H1 (cell line): Measurements from ENCODE around the gene OSBPL5. TPM values are rescaled to one million over a fixed set of nuclear protein-coding genes. Genes with fewer than 3 reads are reported as not detected.

Source experiments
- CTCF ChIA-PET: fragments of 300-600 bp; sonication (Branson Sonifier 250); formaldehyde crosslinking; loops from one replicate; lab custom pipeline; 2021; ENCODE audit not compliant: partially characterized antibody; lab: Charles Lee
- POLR2A ChIA-PET: fragments of 300-600 bp; sonication (Branson Sonifier 250); formaldehyde crosslinking; loops from one replicate; lab custom pipeline; 2021; ENCODE audit warnings: inconsistent platforms; ENCODE audit not compliant: partially characterized antibody; lab: Charles Lee
- DNase-seq, 2 experiments: peaks; one replicate each; pipeline versions ENCODE4 v3.0.0 to v3.0.0-alpha.2; 2010 to 2022; ENCODE audit warnings: low spot score in 2 of 2, low read depth in 1 of 2, mixed read lengths in 1 of 2
- FAIRE-seq: peaks from 2 replicates; lab custom pipeline; 2011; peaks lifted over from hg19 to GRCh38; lab: Jason Lieb, UNC
- H2AFZ ChIP-seq: 2 replicates; pipeline ENCODE4 v1.8.1; 2012; ENCODE audit warnings: low read length, inconsistent platforms
- H2AK5ac ChIP-seq: 2 replicates; pipeline ENCODE4 v1.6.1; 2013; ENCODE audit warnings: low read depth, low read length
- H2BK120ac ChIP-seq: replicated peaks from 2 replicates; pipeline ENCODE3; 2013; ENCODE audit warnings: low read depth, low read length, inconsistent platforms
- H2BK12ac ChIP-seq: 2 replicates; pipeline ENCODE4 v1.6.1; 2013; ENCODE audit warnings: low read depth, low read length
- H2BK15ac ChIP-seq: 2 replicates; pipeline ENCODE4 v1.6.1; 2013; ENCODE audit warnings: low read length
- H2BK20ac ChIP-seq: 2 replicates; pipeline ENCODE4 v1.6.1; 2013; ENCODE audit warnings: low read length
- H2BK5ac ChIP-seq: 2 replicates; pipeline ENCODE4 v1.6.1; 2013; ENCODE audit warnings: low read depth, low read length
- H3K14ac ChIP-seq: 2 replicates; pipeline ENCODE4 v1.6.1; 2013; ENCODE audit warnings: inconsistent platforms; ENCODE audit not compliant: insufficient read length
- H3K18ac ChIP-seq: 2 replicates; pipeline ENCODE4 v1.6.1; 2013; ENCODE audit warnings: low read length; ENCODE audit errors: extremely low read depth
- H3K23ac ChIP-seq: 2 replicates; pipeline ENCODE4 v1.6.1; 2013; ENCODE audit warnings: inconsistent platforms; ENCODE audit not compliant: insufficient read length
- H3K23me2 ChIP-seq: 2 replicates; pipeline ENCODE4 v1.6.1; 2013; ENCODE audit warnings: low read depth, low read length
- H3K27ac ChIP-seq: 2 replicates; pipeline ENCODE4 v1.6.1; 2011; ENCODE audit warnings: low read depth, low read length, inconsistent platforms
- H3K27me3 ChIP-seq, 4 experiments: replicated peaks in 1 of 4; 1 replicate in 1 of 4; 2 replicates in 3 of 4; pipeline versions ENCODE4 v1.6.1 to v1.8.1; 2011 to 2013; ENCODE audit warnings: low read length in 3 of 4, mild to moderate bottlenecking in 3 of 4, inconsistent platforms in 2 of 4, mixed read lengths in 2 of 4, moderate library complexity in 1 of 4; ENCODE audit not compliant: control insufficient read depth in 3 of 4, insufficient read depth in 3 of 4; ENCODE audit errors: extremely low read depth in 1 of 4
- H3K36me3 ChIP-seq, 4 experiments: 2 replicates each; pipeline versions ENCODE4 v1.6.1 to v1.8.1; 2011 to 2013; ENCODE audit warnings: mild to moderate bottlenecking in 4 of 4, low read length in 3 of 4, moderate library complexity in 2 of 4, control low read depth in 1 of 4, inconsistent platforms in 1 of 4; ENCODE audit not compliant: insufficient read depth in 4 of 4, control insufficient read depth in 2 of 4
- H3K4ac ChIP-seq: replicated peaks from 2 replicates; pipeline ENCODE3; 2013; ENCODE audit warnings: low read length, low read depth, mixed read lengths, inconsistent platforms; ENCODE audit not compliant: insufficient read length
- H3K4me1 ChIP-seq, 4 experiments: replicated peaks in 1 of 4; 1 replicate in 1 of 4; 2 replicates in 3 of 4; pipeline versions ENCODE4 v1.6.1 to v1.8.1; 2011 to 2013; ENCODE audit warnings: low read length in 3 of 4, inconsistent platforms in 2 of 4, mixed read lengths in 1 of 4; ENCODE audit not compliant: insufficient read depth in 4 of 4, control insufficient read depth in 3 of 4
- H3K4me2 ChIP-seq, 2 experiments: 2 replicates each; pipeline versions ENCODE4 v1.6.1 to v1.8.1; 2011 to 2013; ENCODE audit warnings: low read depth in 2 of 2, low read length in 2 of 2, control low read depth in 1 of 2, inconsistent platforms in 1 of 2, mild to moderate bottlenecking in 1 of 2; ENCODE audit not compliant: insufficient read depth in 1 of 2
- H3K4me3 ChIP-seq, 4 experiments: fragments of 200-600, 300-600 bp in 1 of 4; sonication (generic), shearing (Covaris generic), sonication (Bioruptor Twin) in 1 of 4; 2 replicates each; pipeline versions ENCODE4 v1.5.1 to v1.8.1; 2011 to 2016; ENCODE audit warnings: low read length in 4 of 4, low read depth in 3 of 4, control low read depth in 2 of 4, inconsistent platforms in 2 of 4, mild to moderate bottlenecking in 2 of 4, mixed read lengths in 1 of 4, moderate library complexity in 1 of 4; ENCODE audit not compliant: insufficient read depth in 2 of 4; ENCODE audit errors: extremely low read depth in 1 of 4
- H3K56ac ChIP-seq: replicated peaks from 2 replicates; pipeline ENCODE3; 2013; ENCODE audit warnings: low read depth, mild to moderate bottlenecking, mixed read lengths, low read length, inconsistent platforms; ENCODE audit not compliant: insufficient read length
- H3K79me1 ChIP-seq: 2 replicates; pipeline ENCODE4 v1.6.1; 2013; ENCODE audit warnings: low read depth, low read length, control low read depth
- H3K79me2 ChIP-seq, 2 experiments: 2 replicates each; pipeline versions ENCODE4 v1.6.1 to v1.8.1; 2012 to 2013; ENCODE audit warnings: low read length in 2 of 2, mild to moderate bottlenecking in 2 of 2, inconsistent platforms in 1 of 2; ENCODE audit not compliant: insufficient read depth in 2 of 2, control insufficient read depth in 1 of 2
- H3K9ac ChIP-seq, 4 experiments: replicated peaks in 1 of 4; 1 replicate in 1 of 4; 2 replicates in 3 of 4; pipeline versions ENCODE4 v1.6.1 to v1.8.1; 2011 to 2013; ENCODE audit warnings: low read depth in 3 of 4, low read length in 3 of 4, control low read depth in 2 of 4, mild to moderate bottlenecking in 2 of 4, moderate library complexity in 2 of 4, inconsistent platforms in 1 of 4; ENCODE audit errors: extremely low read depth in 1 of 4
- H3K9me3 ChIP-seq, 2 experiments: 2 replicates each; pipeline versions ENCODE4 v1.6.1 to v1.8.1; 2012 to 2013; ENCODE audit warnings: mild to moderate bottlenecking in 2 of 2, moderate library complexity in 2 of 2, control low read depth in 1 of 2, inconsistent platforms in 1 of 2, low read depth in 1 of 2, low read length in 1 of 2, mixed read lengths in 1 of 2; ENCODE audit not compliant: insufficient read depth in 2 of 2
- H4K20me1 ChIP-seq, 2 experiments: replicated peaks in 1 of 2; 2 replicates each; pipeline versions ENCODE3 to v1.8.1; 2011 to 2013; ENCODE audit warnings: inconsistent platforms in 2 of 2, low read length in 2 of 2, mild to moderate bottlenecking in 1 of 2; ENCODE audit not compliant: insufficient read depth in 2 of 2, control insufficient read depth in 1 of 2
- H4K5ac ChIP-seq: 2 replicates; pipeline ENCODE4 v1.6.1; 2013; ENCODE audit warnings: low read length, low read depth, mixed read lengths, inconsistent platforms; ENCODE audit not compliant: insufficient read length
- H4K8ac ChIP-seq: 2 replicates; pipeline ENCODE4 v1.8.0; 2013; ENCODE audit warnings: mild to moderate bottlenecking, moderate library complexity, low read length, inconsistent platforms; ENCODE audit not compliant: insufficient read depth; ENCODE audit errors: extremely low read depth
- H4K91ac ChIP-seq: replicated peaks from 2 replicates; pipeline ENCODE3; 2013; ENCODE audit warnings: low read length, mixed read lengths, inconsistent platforms; ENCODE audit not compliant: insufficient read length
- SIRT6 ChIP-seq: IDR thresholded peaks from one replicate; pipeline ENCODE4 v1.7.1; 2012; ENCODE audit warnings: low read length, inconsistent platforms
- SP1 ChIP-seq: IDR thresholded peaks from 2 replicates; pipeline ENCODE4 v1.6.1; 2011; ENCODE audit warnings: low read depth, low read length
- YY1 ChIP-seq: IDR thresholded peaks from 2 replicates; pipeline ENCODE4 v1.6.1; 2011; ENCODE audit warnings: low read depth, mild to moderate bottlenecking, low read length
- WGBS, 2 experiments: shearing (Covaris generic) in 1 of 2; methylation state at CpG; one replicate each; pipeline versions ENCODE4 v1.1.6 to v1.1.7; 2013 to 2015; ENCODE audit warnings: low lambda C conversion rate in 2 of 2, mixed read lengths in 2 of 2, inconsistent platforms in 1 of 2, low coverage in 1 of 2, missing lambda C conversion rate in 1 of 2; ENCODE audit not compliant: insufficient replicate concordance in 2 of 2, insufficient coverage in 1 of 2, insufficient read length in 1 of 2; ENCODE audit errors: extremely low coverage in 1 of 2, missing lambda C conversion rate in 1 of 2; 5-methylcytosine and 5-hydroxymethylcytosine counted together
- polyA plus RNA-seq, 7 experiments: library from polyadenylated mRNA; depleted of rRNA in 3 of 7; stranded (reverse) in 5 of 7; unstranded in 2 of 7; fragments of >200 nt in 5 of 7; fragments of 200-250 nt in 2 of 7; gene quantifications; 1 replicate in 5 of 7; 2 replicates in 1 of 7; 4 replicates in 1 of 7; pipeline versions ENCODE4 v1.2.1 to v1.2.3, GENCODE V29; 2011 to 2013; ENCODE audit warnings: missing spikeins in 2 of 7, mixed read lengths in 2 of 7
- total RNA-seq: library from RNA; stranded (reverse); fragmentation: NEBNext Ultra II Directional; extraction: Animal tissue kit (Norgen Biotek cat#: 25700); gene quantifications from 2 replicates; pipeline ENCODE4 v1.2.1, GENCODE V29; 2021

Gene OSBPL5
- total and polyA plus RNA-seq, 2 of the 8 experiments (the other 6 are each of a cell fraction or from before 2014, with no cell fraction given), result 3.4 to 9.9 TPM

- no peak overlapping the region for H2AFZ ChIP-seq
- DNase-seq, result no peak
- no peak overlapping the region for H2BK20ac ChIP-seq
- H3K9ac ChIP-seq, result no peak overlapping the region
- H3K79me2 ChIP-seq, result no peaks in the 10 kb centered on the region
- no peak overlapping the region for H2BK15ac ChIP-seq
- no peak overlapping the region for H3K56ac ChIP-seq
- no peak overlapping the region for H2BK12ac ChIP-seq
- H4K5ac ChIP-seq, result no peak overlapping the region
- H3K36me3 ChIP-seq, result no peaks in the 10 kb centered on the region
- H3K79me1 ChIP-seq, result peaks cover 4% of the 10 kb centered on the region; the same call in 1 of the 2 replicates
- no peak overlapping the region for H2BK120ac ChIP-seq
- no peak overlapping the region for H3K27ac ChIP-seq
- CTCF ChIA-PET, result interaction anchor here (1.0 to 5.4 kb wide), 6 partner anchors 9 to 74 kb away, joined by 3 to 23 read pairs (median 5); no protein-coding TSS in a partner anchor
- no peaks in the 10 kb centered on the region for H3K9me3 ChIP-seq
- H3K27me3 ChIP-seq, result no peaks in the 10 kb centered on the region
- H3K23ac ChIP-seq, result no peak overlapping the region
- no peak overlapping the region for H3K4me3 ChIP-seq
- 82% methylated on average over 18 of the region's 19 CpGs; no CpG with 5 or more reads in 1 of the 2 experiments for WGBS, 2 experiments
- no peak overlapping the region for H2AK5ac ChIP-seq
- H3K18ac ChIP-seq, result no peak overlapping the region
- no peak overlapping the region for H3K4me2 ChIP-seq
- H4K20me1 ChIP-seq, result peaks cover 0 to 4% of the 10 kb centered on the region in 2 experiments
- no peak overlapping the region for H4K91ac ChIP-seq
- H2BK5ac ChIP-seq, result peak overlapping the region; percentile 35; the same call in 1 of the 2 replicates
- H3K4ac ChIP-seq, result no peak overlapping the region
- no peak overlapping the region for H3K14ac ChIP-seq
- FAIRE-seq, result no peak
- H3K4me1 ChIP-seq, result peaks cover 0 to 7% (median 1%) of the 10 kb centered on the region in 4 experiments; a peak in 4 of 7 replicates
- POLR2A ChIA-PET, result no interaction called here
- H3K23me2 ChIP-seq, result no peaks in the 10 kb centered on the region
- no peak overlapping the region for H4K8ac ChIP-seq
- TF ChIP-seq SIRT6, result no peak
- no peak for TF ChIP-seq SP1
- no peak for TF ChIP-seq YY1
Measured at GRCh38 chr11:3148255-3148989, 16.7 kb downstream of the OSBPL5 start.
